Suppressor macrophage treated with lipopolysaccharide for 1 hour (primary cell): ENCODE measurements around the gene KLHL14.
A peak's percentile ranks its signal among the peaks of the same experiment; 100 is the strongest.

Source experiments
- DNase-seq, 3 donors: peaks; one replicate each; pipeline ENCODE4 v3.0.0-alpha.2; 2020 to 2022

KLHL14 gene

DNA sequence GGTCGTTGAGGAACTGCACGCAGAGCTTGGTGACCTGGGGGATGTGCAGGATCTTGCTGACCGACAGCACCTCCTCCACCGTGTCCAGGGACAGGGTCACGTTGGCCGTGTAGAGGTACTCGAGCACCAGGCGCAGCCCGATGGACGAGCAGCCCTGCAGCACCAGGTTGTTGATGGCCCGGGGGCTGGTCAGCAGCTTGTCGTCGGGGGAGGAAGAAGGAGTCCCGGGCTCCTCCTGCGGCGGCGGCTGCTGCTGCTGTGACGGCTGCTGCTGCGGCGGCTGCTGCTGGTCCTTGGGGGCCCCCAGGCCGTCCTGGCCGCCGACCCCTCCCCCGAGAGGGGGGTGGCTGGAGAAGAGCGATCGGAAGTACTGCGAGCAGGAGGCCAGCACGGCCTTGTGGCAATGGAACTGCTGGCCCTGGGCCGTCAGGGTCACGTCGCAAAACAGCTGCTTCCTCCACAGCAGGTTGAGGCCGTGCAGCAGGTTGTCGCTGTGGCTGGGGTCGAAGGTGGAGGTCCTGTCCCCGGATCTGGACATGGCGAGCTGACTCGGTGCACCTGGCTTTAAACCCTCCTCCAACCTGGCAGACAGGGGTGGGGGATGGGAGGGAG lies 2.7 kb downstream of the KLHL14 start:
- DNase-seq, result no peak

DNA sequence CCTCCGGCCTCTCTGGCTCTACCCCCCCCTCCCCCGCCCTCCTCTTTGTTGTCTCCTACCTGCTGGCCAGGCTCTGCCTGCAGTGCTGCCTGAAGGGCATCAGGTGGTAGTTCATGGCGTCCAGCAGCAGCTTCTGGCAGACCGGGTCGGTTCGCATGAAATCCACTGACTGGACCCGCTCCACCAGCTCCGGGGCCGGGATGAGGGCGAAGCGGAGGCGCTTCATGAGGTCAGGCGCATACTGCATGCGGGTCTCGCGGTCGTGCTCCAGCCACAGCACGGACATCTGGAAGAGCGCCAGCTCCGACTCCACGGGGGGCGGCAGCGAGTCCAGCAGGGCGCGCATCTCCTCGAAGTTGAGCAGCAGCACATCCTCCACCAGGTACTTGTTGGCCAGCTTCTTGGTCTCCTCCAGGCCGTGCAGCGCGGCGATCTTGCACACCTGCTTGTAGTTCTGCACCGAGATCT lies 3.2 kb downstream of the KLHL14 start:
- DNase-seq, result no peak

DNA sequence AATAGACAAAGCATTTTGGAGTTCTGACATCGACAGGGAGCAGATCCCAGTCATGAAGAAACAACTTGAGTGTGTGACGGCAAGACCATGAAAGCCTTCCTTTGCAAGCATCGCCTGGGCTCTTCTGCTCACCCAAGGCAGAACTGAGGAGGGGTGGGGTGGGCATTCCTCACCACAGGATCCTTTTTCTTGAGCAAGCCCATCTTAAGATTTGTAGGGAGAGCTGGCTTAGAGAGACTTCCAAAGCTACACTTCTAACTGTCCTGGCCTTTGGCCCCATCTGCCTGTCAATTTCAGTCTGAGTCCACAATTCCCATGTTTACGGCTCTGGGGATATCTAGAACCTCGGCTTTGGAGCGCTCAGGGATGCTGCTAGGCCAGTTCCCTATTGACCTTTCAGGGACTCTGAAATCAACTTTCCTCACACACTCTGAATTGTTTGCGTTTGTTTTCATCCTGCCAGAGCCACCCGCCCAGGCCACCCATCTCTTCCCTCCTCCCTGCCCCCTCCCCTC lies 3.7 kb downstream of the KLHL14 start:
- DNase-seq, result no peak

DNA sequence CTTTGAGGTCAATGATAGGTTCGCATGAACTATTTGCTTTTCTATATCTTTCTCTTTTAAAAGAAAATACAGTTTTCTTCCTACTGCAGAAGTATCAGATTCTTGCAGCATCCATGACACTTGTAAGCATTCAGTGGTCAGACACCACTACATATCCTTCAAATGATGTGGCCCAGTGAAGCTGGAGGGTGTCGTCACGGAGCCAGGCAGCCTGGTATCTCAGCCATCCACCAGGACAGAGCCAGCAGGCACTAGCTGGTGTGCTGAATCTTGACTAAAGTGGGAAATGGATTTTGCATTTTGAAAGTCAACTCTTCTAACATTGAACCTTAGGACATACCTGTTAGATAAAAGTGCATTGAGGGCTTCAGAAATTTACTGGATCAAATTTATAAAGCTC lies 5.4 kb downstream of the KLHL14 start:
- no peak for DNase-seq

DNA sequence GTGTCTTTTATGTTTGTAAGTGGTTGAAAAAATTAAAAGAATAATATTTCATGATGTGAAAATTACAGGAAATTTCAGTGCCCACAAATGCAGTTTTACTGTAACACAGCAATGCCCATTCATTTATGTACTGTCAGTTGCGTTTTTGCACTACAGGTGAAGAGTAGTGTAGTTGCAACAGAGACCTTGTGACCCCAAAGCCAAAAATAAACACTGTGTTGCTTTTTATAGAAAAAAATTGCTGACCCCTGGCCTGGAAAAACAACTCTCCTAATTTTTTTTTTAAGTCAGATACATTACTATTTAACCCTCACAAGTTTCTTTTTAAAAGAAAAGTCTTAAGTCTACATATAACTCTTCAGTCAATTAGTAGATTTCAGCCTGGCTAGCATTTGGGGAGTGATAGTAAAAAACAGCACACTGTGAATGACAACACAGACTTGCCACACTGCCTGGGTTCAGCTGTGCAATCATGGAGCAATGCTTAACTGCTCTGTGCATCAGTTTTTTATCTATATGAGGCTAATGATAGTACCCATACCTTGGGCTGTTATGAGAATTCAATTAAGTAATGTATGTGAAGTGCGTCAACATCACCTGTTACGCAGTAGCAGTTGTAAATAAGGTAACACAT lies 8.1 kb downstream of the KLHL14 start:
- no peak for DNase-seq

DNA sequence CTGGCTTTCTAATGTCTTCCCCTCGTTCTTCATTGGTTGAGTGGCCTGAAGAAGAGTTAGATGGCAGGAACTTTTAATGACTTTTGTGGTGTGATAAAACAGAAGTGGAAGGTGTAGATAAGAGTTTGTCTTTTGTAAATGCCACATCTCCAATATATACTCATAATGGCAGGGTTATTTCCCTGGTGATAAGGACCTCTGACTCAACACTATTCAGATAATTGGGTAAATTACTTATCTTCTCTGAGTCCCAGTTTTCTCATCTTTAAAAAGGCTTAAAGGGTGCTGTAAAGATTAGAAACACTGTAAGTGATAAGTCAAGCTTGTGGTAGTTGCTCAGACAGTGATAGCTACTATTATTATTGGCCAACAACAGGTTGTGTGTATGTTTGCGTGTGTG lies 9.5 kb downstream of the KLHL14 start:
- DNase-seq, result no peak

DNA sequence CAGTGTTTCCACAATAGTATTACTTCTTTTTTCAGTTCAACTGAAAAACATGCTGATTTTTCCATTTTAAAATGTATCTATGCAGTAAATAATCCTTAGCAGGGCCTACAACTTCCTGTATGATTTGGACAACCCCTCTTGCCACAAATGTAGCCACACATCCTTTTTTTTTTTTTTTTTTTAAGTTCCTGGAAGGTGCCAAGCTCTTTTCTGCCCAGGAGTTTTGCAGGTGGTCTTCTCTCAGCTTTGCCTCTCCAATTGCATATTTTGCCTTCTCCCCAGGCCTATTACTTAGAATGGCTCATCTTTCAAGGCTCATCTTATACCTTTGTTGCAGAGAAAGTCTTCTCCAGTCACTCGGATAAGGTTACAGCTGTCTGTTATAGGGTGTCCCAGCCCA lies 11.6 kb downstream of the KLHL14 start:
- DNase-seq, result no peak

DNA sequence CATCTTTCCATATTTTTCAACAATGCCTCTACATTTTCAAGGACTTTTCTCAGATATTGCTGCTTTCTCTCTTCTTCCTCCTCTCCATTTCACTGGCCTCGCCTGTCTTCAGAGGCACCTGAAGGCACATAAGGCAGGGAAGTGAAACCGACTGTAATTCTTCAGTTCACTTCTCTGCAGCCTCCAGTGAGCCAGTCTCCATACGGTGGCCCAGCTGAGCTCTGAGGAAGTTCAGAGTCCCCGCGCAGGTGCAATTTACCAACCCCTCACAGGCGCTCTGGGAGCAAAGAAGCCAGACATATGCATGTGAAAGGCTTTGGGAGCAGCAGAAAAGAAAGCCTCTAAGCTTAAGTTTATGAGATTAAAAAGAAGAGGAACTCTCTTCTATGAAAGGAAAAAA lies 12.4 kb downstream of the KLHL14 start:
- DNase-seq, result no peak

DNA sequence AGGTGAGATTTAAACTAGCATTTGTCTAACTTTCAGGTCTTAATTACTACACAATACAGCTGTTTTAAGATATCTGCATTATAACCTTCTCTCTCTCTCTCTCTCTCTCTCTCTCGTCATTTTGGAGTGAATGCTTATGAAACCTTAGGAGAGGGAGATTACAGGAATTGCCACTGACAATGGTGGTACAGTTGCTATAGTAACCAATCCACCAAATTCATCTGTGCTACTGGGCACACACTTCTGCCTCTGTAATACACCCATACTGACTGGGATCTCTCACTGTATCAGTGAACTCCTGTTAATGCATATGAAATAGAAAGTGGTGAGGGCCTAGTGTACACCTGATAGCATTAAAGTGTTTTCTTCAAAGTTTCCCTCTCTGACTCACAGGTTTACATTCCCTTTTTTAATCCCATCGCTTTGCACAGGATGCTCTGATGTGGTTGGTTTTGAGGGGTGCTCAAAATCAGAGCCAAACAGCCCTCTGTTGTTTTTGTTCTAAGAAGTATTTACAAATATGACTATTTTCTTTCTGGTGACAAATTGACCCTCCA lies 13.1 kb downstream of the KLHL14 start:
- no peak for DNase-seq

DNA sequence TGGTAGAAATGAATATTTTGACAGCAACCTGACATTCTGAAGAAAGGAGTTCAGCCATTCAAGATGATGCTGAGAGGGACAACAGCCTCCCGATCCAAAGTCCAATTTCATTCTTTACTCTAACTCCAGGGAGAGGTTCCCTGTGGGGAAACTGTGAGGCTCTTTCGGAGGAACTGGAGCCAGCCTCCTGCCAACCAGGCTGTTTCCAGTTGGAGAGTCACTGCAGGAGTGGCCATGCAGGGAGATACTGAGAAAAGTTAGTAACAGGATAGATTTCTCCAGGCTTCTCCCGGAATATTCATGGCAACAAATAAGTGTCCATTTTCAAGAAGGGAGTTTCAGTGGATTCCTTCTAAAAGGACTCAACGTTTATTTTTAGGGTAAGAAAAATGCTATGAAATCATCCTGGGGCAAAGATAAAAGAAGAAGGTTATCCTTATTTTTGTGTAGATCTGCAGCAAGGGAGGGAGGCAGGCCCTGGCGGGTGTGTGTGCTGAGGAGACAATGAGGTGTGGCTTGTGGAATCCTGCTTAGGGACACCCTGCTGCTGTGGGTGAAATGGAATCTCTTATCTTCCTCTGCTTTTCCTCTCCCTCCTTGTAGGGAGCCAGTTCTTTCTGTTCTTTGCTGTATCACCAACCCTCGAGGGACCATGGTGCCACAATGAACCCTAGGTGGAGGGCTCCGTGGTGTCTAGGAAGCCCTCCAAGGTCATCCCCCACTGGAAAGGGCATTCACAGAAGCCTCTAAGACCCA lies 18.1 kb downstream of the KLHL14 start:
- DNase-seq, result no peak

DNA sequence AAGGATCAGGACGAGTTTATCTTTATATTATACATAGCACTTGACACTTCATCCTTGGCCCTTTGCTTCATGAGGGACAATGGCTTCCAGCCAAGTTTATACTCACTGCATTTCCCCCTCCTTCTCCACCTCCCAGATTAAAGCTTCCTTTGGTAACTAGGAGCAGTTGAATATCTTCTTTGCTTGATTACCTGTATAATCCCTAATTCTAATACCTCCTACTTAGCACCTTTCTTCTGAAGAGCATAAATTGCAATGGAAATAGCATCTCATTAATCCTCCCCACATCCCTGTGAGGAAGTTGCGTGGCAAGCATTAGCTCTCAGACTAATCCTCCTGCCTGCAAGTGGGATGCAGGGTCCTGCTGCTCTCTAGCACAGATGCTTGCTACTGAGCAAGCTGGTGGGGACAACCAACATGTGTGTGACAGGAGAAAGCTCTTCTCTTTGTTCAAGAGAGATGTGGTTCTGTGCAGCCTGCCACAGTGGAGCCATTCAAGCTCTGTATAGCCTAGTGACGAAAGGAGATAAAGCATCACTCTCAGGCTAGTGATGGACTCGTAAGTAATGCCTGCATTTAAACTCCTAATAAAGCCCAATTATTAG lies 19.1 kb downstream of the KLHL14 start:
- DNase-seq, result no peak

DNA sequence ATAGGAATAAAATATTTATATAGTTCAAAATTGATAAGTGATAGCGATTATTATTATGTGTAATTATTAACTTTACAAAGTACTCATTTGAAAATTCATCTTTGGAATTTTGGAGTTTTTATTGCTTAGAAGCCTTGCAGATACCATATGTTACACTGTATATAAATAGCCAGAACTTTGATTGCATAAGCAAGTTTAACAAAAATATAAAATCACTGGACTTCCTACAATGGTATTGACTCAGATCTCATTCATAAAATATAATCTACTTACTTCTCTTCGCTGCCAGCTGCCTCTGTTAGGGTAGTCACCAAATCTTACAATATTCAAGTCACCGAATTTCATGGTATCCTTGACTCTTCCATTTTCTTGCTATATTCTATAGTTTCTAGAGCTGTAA lies 22.5 kb downstream of the KLHL14 start:
- no peak for DNase-seq

DNA sequence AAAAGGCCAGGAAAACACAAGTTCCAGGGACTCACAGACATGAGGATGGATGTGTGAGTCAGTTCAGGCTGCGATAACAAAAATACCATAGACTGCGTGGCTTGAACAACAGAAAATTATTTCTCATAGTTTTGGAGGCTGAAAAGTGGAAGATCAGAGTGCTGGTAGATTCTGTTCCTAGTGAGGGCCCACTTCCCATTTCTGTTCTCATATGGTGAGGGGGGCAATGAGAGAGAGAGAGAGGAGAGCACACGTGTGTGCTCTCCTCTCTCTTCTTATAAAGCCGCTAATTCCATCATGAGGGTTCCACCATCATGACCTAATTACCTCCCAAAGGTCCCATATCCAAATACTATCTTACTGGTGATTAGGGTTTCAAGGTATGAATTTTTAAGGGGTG lies 23.0 kb downstream of the KLHL14 start:
- DNase-seq, result no peak

DNA sequence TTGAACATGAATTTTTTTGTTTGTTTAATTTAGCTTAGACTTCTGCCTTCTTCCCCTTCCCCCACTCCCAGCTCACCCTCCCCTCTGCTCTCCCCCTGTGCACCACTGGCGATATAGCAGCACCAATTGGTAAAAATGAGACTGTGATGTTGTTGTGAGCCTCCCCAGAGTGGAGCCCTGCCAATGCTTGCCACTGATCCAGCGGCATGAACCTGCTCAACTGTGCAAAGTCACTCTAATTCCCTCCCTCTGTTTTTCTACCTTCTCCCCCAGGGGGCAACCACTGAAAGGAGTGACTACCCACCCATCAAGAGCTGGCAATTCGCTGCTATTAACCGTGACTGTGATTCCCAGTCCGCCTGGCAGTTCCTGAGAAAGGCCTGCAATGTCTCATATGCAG lies 30.2 kb downstream of the KLHL14 start:
- no peak for DNase-seq

DNA sequence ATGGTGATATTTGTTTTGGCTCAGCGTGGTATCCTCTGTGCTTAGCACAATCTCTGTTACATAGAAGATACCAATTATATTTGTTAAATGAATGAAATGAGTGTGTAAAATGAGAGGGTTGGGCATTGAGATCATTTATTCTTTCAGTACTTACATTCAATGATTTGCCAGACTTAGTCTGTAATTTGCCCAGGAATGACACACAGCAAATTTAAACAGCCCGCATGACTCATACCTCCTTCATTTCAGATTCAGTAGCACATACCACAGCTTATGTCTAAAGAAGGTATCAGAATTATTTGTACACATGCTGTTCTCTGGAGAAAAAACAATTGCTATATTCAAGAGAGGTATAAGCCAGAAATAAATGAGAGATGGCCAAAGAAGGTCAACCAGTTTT lies 37.0 kb downstream of the KLHL14 start:
- no peak for DNase-seq

DNA sequence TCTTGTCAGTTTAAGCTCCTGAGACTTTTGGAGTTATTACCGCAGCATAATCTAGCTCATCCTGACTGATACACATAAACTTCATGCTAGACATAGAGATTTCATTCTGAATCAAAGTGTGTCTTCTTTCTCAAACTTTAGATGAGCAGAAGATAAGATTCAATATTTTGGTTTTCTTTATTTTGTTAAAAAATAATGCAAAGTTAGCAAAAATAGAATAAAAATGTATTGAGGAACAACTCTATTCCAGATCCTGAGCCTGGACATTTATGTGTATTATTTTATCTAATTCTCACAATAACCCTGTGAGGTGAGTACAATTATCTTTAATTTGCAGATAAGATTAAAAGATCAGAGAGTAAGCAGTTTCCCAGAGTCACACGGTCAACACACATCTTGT lies 38.4 kb downstream of the KLHL14 start:
- no peak for DNase-seq

DNA sequence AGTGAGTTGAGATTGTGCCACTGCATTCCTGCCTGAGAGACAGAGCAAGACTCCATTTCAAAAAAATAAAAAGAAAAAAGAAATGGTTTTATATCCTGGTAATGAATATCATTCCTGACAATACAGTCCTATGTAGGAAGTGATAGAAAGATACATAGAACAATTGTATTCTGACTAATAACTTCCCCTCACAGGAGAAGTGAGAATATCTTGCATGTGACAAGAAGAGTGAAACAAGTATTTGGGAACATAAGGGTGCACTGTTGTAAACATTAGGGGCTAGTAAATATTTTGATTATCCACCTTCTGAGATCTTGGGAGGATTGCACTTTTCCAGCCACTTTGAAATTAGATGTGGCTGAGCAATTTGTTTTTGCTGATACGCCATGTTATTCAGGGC lies 40.7 kb downstream of the KLHL14 start:
- DNase-seq, result no peak

DNA sequence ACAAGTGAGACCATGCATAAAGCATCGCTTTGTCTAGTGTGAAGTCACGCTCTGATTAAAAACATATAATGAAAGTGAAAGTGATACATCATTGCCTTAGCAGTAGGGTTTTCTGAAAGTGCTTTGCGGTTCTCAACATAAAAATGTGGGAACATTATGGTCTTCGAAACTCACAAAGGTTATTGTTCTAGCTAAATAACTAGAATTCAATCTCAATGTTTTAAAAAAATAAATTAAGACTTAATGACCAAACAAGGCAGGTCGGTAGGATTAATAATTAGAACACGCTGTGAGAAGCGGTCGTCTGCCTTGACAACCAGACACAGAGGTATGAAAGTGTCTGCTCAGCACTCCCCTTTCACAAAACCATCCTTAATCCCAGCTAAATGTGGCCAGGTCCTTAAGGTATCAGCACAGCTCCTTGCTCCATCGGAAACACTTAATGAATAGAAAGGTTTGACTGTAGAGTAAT lies 42.2 kb downstream of the KLHL14 start:
- DNase-seq, result peak in 1 of 3 donors; percentile 8

DNA sequence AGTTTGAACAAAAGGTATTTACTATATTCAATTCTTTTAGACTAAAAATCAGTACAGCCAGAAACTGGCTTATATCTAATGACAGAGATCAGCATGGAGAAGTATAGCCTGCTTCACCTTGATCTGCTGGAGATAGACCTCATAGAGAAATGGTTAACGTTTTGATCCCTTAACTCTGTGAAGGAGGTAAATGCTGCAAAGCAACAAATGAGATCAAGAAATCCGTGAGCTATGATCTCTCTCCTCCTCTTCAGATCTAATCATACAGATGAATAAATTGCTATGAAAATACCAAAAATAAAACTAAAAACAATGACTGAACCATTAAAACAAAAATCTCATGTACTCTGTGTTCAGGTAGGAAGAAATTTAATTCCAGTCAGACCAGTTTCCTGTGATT lies 42.8 kb downstream of the KLHL14 start:
- DNase-seq, result no peak

DNA sequence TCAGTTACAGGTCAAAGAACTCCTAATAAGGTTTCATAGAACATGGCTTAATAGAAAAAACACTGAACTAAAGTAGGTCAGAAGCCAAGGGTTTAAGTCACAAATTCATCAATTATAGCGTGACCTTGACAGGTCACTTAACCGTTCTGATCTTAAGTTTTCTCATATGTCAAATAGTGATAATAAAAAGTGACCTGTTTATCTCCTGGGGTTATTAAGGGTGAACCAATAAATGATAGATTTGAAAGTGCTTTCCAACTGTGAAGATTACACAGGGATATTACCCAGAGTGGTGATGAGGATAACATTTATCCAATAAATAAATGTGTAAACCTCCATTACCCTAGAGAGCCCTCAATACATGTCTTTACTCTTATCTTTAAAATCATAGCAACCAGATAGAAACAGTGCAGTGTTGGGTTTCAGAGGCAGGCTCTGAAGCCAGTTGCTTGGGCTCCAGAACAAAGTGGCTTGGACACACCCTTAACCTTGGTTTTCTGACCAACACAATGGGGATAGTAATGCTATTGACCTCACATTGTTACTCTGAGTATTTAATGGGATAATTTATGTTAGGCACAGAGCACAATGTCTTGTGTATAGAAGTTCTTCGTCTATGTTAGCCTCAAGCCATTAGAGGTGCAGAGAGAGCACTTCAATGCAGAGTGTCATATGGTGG lies 48.6 kb downstream of the KLHL14 start:
- no peak for DNase-seq

DNA sequence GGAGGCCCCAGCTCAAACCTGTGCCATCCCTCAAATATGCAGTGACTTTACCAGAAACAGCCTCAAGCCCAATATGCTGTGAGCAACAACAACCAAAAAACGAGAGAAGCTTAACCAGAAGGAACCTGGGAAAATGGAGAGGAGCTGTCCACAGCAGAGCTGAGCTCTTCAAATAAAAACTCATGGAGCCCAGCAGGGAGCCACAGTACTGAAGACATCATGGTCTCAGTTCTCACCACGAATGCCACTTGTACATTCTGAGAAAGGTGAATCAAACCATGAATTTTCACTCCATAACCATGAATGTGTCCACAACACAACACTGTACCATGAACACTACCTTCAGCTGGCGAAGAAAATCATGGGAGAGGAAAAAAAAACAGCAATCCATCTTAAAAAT lies 50.5 kb downstream of the KLHL14 start:
- no peak for DNase-seq

DNA sequence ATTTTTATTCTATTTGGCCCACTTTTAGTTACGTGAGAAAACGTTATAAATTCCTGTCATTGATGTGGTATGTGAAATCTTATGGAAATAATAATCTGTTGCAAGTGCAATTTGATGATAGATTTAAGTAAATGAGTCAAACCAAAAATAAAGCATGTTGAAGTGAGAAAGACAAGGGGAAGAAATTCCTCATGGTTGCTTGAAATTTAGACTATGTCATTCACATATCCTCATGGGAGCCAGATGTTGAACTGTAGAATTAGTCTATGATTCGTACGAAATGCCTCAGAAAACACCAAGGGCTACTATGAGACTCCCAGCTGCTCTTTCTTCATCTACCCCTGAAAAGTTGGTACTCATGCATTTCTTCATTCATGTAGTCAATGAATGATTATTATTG lies 55.7 kb downstream of the KLHL14 start:
- no peak for DNase-seq
